ENCODE data around the gene SYNGR3.

DNA sequence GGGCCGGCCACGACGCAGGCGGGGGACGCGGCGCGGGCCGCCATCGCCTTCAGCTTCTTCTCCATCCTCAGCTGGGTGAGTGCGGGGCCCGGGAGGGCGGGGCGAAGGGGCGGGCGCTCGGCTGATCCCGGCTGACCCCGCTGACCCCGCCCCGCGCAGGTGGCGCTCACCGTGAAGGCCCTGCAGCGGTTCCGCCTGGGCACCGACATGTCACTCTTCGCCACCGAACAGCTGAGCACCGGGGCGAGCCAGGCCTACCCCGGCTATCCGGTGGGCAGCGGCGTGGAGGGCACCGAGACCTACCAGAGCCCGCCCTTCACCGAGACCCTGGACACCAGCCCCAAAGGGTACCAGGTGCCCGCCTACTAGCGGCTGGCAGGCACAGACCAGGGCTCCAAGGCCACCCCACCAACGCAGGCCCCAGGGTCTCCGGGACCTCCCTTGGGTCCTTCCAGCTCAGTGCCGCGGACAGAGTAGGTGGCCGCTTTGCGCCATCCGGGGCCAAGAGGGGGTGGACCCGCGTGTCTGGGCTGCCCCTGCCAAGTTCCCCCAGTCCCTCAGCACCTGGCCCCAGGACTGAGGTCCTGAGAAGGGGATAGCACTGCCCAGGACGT lies 3.0 kb downstream of the SYNGR3 start:
- TF ChIP-seq, protein P1, sequence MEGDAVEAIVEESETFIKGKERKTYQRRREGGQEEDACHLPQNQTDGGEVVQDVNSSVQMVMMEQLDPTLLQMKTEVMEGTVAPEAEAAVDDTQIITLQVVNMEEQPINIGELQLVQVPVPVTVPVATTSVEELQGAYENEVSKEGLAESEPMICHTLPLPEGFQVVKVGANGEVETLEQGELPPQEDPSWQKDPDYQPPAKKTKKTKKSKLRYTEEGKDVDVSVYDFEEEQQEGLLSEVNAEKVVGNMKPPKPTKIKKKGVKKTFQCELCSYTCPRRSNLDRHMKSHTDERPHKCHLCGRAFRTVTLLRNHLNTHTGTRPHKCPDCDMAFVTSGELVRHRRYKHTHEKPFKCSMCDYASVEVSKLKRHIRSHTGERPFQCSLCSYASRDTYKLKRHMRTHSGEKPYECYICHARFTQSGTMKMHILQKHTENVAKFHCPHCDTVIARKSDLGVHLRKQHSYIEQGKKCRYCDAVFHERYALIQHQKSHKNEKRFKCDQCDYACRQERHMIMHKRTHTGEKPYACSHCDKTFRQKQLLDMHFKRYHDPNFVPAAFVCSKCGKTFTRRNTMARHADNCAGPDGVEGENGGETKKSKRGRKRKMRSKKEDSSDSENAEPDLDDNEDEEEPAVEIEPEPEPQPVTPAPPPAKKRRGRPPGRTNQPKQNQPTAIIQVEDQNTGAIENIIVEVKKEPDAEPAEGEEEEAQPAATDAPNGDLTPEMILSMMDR (IDR thresholded peaks at IDR 0.05): no peak
- TF ChIP-seq POLR2A (IDR thresholded peaks at IDR 0.05): no peak
- no peak for TF ChIP-seq EP300 (IDR thresholded peaks at IDR 0.05; ENCODE audit: low read depth)
- no peak for TF ChIP-seq POLR2AphosphoS5 (IDR thresholded peaks at IDR 0.05)
